Measurements from ENCODE around the gene STK24. TPM values are rescaled to one million over a fixed set of nuclear protein-coding genes. Genes with fewer than 3 reads are reported as not detected.

Gene STK24
- total RNA-seq, 1 donor from 2014 or later: 92.3 TPM

DNA sequence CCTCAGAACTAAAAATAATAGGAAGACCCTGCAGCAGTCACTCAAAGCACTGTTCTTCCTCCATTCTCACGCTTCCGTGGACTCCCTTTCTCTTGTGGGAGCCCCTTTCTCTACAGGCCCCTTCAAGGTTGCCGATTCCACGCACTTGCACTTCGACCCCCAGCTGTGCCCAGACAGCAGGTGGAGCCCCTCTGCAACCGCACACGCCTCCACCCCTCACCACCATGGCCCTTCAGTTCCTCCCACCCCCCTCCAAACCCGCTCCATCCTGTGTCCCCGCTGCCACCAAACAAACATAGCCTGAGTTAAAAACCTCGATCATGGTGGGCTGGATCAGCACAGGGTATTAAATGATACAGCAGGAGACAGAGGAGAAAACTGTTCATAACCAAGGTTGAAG lies 102.6 kb downstream of the STK24 start:
- peaks cover 18% of the 10 kb centered on the region for H3K27me3 Mint-ChIP-seq (ENCODE audit: unreplicated experiment)
- DNase-seq (ENCODE audit: low spot score): no peak
- H3K27ac Mint-ChIP-seq (ENCODE audit: unreplicated experiment): no peak overlapping the region
- H3K4me1 Mint-ChIP-seq (ENCODE audit: unreplicated experiment): peaks cover 41% of the 10 kb centered on the region
- H3K9me3 Mint-ChIP-seq (ENCODE audit: unreplicated experiment): no peaks in the 10 kb centered on the region
- peaks cover 47% of the 10 kb centered on the region for H3K36me3 Mint-ChIP-seq (ENCODE audit: low read depth, unreplicated experiment)
- no peak overlapping the region for H3K4me3 Mint-ChIP-seq (ENCODE audit: unreplicated experiment)
- TF ChIP-seq, protein P1, sequence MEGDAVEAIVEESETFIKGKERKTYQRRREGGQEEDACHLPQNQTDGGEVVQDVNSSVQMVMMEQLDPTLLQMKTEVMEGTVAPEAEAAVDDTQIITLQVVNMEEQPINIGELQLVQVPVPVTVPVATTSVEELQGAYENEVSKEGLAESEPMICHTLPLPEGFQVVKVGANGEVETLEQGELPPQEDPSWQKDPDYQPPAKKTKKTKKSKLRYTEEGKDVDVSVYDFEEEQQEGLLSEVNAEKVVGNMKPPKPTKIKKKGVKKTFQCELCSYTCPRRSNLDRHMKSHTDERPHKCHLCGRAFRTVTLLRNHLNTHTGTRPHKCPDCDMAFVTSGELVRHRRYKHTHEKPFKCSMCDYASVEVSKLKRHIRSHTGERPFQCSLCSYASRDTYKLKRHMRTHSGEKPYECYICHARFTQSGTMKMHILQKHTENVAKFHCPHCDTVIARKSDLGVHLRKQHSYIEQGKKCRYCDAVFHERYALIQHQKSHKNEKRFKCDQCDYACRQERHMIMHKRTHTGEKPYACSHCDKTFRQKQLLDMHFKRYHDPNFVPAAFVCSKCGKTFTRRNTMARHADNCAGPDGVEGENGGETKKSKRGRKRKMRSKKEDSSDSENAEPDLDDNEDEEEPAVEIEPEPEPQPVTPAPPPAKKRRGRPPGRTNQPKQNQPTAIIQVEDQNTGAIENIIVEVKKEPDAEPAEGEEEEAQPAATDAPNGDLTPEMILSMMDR (IDR thresholded peaks at IDR 0.05; ENCODE audit: unreplicated experiment): no peak

DNA sequence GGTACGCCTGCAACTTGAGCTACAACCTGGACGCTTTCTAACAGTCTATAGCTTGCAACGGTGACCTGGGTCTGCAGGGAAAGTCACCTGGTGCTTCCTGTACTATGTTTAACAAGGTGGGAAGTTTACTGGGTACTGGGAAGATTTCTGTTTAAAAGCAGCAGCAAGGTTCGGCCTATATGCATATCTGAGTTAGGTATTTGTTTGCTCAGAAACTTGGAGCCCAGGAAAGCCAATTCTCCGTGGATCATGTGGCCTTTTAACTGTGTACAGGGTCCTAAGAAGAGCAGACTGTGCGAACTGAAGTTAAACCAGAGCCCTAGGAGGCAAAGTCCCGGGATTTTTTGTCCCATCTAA lies 103.1 kb downstream of the STK24 start:
- H3K4me1 Mint-ChIP-seq (ENCODE audit: unreplicated experiment): peaks cover 36% of the 10 kb centered on the region
- H3K9me3 Mint-ChIP-seq (ENCODE audit: unreplicated experiment): no peaks in the 10 kb centered on the region
- DNase-seq (ENCODE audit: low spot score): no peak
- no peak overlapping the region for H3K4me3 Mint-ChIP-seq (ENCODE audit: unreplicated experiment)
- peaks cover 47% of the 10 kb centered on the region for H3K36me3 Mint-ChIP-seq (ENCODE audit: low read depth, unreplicated experiment)
- H3K27ac Mint-ChIP-seq (ENCODE audit: unreplicated experiment): no peak overlapping the region
- peaks cover 16% of the 10 kb centered on the region for H3K27me3 Mint-ChIP-seq (ENCODE audit: unreplicated experiment)
- TF ChIP-seq, protein P1 (IDR thresholded peaks at IDR 0.05; ENCODE audit: unreplicated experiment): no peak

- Mint-ChIP-seq H3K27ac (ENCODE audit: unreplicated experiment) (no peak overlapping the region), H3K36me3 (ENCODE audit: low read depth, unreplicated experiment) (peaks cover 48% of the 10 kb centered on the region), H3K4me3 (ENCODE audit: unreplicated experiment) (no peak overlapping the region), H3K9me3 (ENCODE audit: unreplicated experiment) (no peaks in the 10 kb centered on the region), H3K4me1 (ENCODE audit: unreplicated experiment) (peaks cover 31% of the 10 kb centered on the region), H3K27me3 (ENCODE audit: unreplicated experiment) (peaks cover 14% of the 10 kb centered on the region)
- no peak for DNase-seq (ENCODE audit: low spot score)
- TF ChIP-seq, protein P1 (IDR thresholded peaks at IDR 0.05; ENCODE audit: unreplicated experiment): no peak
Measured at GRCh38 chr13:98473135-98473787, 103.6 kb downstream of the STK24 start.

- Mint-ChIP-seq H3K27ac (ENCODE audit: unreplicated experiment) (peak overlapping the region; percentile 53), H3K36me3 (ENCODE audit: low read depth, unreplicated experiment) (peaks cover 51% of the 10 kb centered on the region), H3K27me3 (ENCODE audit: unreplicated experiment) (peaks cover 12% of the 10 kb centered on the region), H3K9me3 (ENCODE audit: unreplicated experiment) (no peaks in the 10 kb centered on the region), H3K4me3 (ENCODE audit: unreplicated experiment) (peak overlapping the region; percentile 47), H3K4me1 (ENCODE audit: unreplicated experiment) (peaks cover 18% of the 10 kb centered on the region)
- no peak for DNase-seq (ENCODE audit: low spot score)
- TF ChIP-seq, protein P1 (IDR thresholded peaks at IDR 0.05; ENCODE audit: unreplicated experiment): no peak
Measured at GRCh38 chr13:98471934-98472333, 105.0 kb downstream of the STK24 start.

DNA sequence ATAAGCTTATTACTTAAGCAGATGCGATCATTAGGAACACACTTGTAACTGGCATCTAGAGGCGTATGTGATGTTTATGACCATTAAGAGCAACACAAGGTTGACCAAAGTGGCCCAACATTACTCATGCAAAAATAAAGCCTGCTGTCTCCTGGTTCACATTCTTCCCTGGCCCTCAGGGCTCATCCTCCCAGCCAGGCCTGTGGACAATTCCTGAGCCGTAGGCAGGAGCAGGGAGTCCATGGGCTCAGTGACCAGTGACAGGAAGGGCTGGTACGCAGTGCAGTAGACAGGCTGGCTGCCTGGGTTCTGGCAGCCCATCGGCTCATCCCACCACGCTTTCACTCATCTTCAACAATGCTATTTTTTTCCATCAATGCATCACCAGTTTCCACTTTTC lies 106.0 kb downstream of the STK24 start:
- H3K27me3 Mint-ChIP-seq (ENCODE audit: unreplicated experiment): peaks cover 10% of the 10 kb centered on the region

More for the DNA sequence above, 106.0 kb downstream of the STK24 start:
- Mint-ChIP-seq H3K4me1 (ENCODE audit: unreplicated experiment) (peaks cover 10% of the 10 kb centered on the region), H3K4me3 (ENCODE audit: unreplicated experiment) (no peak overlapping the region), H3K36me3 (ENCODE audit: low read depth, unreplicated experiment) (peaks cover 51% of the 10 kb centered on the region), H3K9me3 (ENCODE audit: unreplicated experiment) (no peaks in the 10 kb centered on the region), H3K27ac (ENCODE audit: unreplicated experiment) (no peak overlapping the region)
- TF ChIP-seq, protein P1 (IDR thresholded peaks at IDR 0.05; ENCODE audit: unreplicated experiment): no peak
- DNase-seq (ENCODE audit: low spot score): no peak

All from endothelial cell (in vitro differentiated cells).